ENCODE data around the gene ABCF2.

The ABCF2 gene

GRCh38 chr7:151260883-151261282 is 33.9 kb upstream of the ABCF2 start:
- TF ChIP-seq CTCF (conservative IDR thresholded peaks at IDR 0.05; ENCODE audit: low read depth, low read length), result no peak
- Histone ChIP-seq H3K27me3 (ENCODE audit: insufficient read depth, low read depth) (peaks cover 68% of the 10 kb centered on the region), H3K36me3 (ENCODE audit: insufficient read depth) (no peaks in the 10 kb centered on the region)

GRCh38 chr7:151260471-151260870 is 33.5 kb upstream of the ABCF2 start:
- H4K20me1 ChIP-seq (ENCODE audit: insufficient read depth), result no peaks in the 10 kb centered on the region
- no peak overlapping the region for H3K4me2 ChIP-seq
- no peak overlapping the region for H3K27ac ChIP-seq
- H3K79me2 ChIP-seq (ENCODE audit: insufficient read depth, low read depth), result no peaks in the 10 kb centered on the region
- no peak for TF ChIP-seq CTCF (conservative IDR thresholded peaks at IDR 0.05; ENCODE audit: low read depth, low read length)
- H3K9ac ChIP-seq, result no peak overlapping the region
- no peaks in the 10 kb centered on the region for H3K4me1 ChIP-seq (ENCODE audit: low read depth, poor library complexity, severe bottlenecking)
- no peaks in the 10 kb centered on the region for H3K36me3 ChIP-seq (ENCODE audit: insufficient read depth)
- no peak overlapping the region for H2AFZ ChIP-seq (ENCODE audit: low read depth)
- H3K27me3 ChIP-seq (ENCODE audit: insufficient read depth, low read depth), result peaks cover 72% of the 10 kb centered on the region
- no peak overlapping the region for H3K4me3 ChIP-seq (IDR thresholded peaks at IDR 0.05; ENCODE audit: insufficient read depth, low read depth, low read length)

More at GRCh38 chr7:151260883-151261282, 33.9 kb upstream of the ABCF2 start:
- H3K79me2 ChIP-seq (ENCODE audit: insufficient read depth, low read depth), result no peaks in the 10 kb centered on the region
- H3K27ac ChIP-seq, result no peak overlapping the region
- H3K9ac ChIP-seq, result no peak overlapping the region
- H4K20me1 ChIP-seq (ENCODE audit: insufficient read depth), result no peaks in the 10 kb centered on the region
- no peaks in the 10 kb centered on the region for H3K4me1 ChIP-seq (ENCODE audit: low read depth, poor library complexity, severe bottlenecking)
- no peak overlapping the region for H3K4me2 ChIP-seq
- no peak overlapping the region for H3K4me3 ChIP-seq (IDR thresholded peaks at IDR 0.05; ENCODE audit: insufficient read depth, low read depth, low read length)
- no peak overlapping the region for H2AFZ ChIP-seq (ENCODE audit: low read depth)

- Histone ChIP-seq H4K20me1 (ENCODE audit: insufficient read depth) (no peaks in the 10 kb centered on the region), H3K4me1 (ENCODE audit: low read depth, poor library complexity, severe bottlenecking) (no peaks in the 10 kb centered on the region), H3K79me2 (ENCODE audit: insufficient read depth, low read depth) (no peaks in the 10 kb centered on the region), H3K27ac (no peak overlapping the region), H3K4me2 (no peak overlapping the region), H3K9ac (no peak overlapping the region), H3K36me3 (ENCODE audit: insufficient read depth) (no peaks in the 10 kb centered on the region), H2AFZ (ENCODE audit: low read depth) (no peak overlapping the region), H3K27me3 (ENCODE audit: insufficient read depth, low read depth) (peaks cover 96% of the 10 kb centered on the region), H3K4me3 (IDR thresholded peaks at IDR 0.05; ENCODE audit: insufficient read depth, low read depth, low read length) (no peak overlapping the region)
- no peak for TF ChIP-seq CTCF (conservative IDR thresholded peaks at IDR 0.05; ENCODE audit: low read depth, low read length)
Observed at GRCh38 chr7:151257990-151258389, 31.0 kb upstream of the ABCF2 start.

GRCh38 chr7:151256410-151257045 is 29.5 kb upstream of the ABCF2 start:
- H3K27me3 ChIP-seq (ENCODE audit: insufficient read depth, low read depth), result peaks cover 97% of the 10 kb centered on the region
- no peaks in the 10 kb centered on the region for H3K79me2 ChIP-seq (ENCODE audit: insufficient read depth, low read depth)

More at GRCh38 chr7:151256410-151257045, 29.5 kb upstream of the ABCF2 start:
- Histone ChIP-seq H3K9ac (no peak overlapping the region), H2AFZ (ENCODE audit: low read depth) (no peak overlapping the region), H3K4me3 (IDR thresholded peaks at IDR 0.05; ENCODE audit: insufficient read depth, low read depth, low read length) (no peak overlapping the region), H3K36me3 (ENCODE audit: insufficient read depth) (no peaks in the 10 kb centered on the region), H3K4me1 (ENCODE audit: low read depth, poor library complexity, severe bottlenecking) (no peaks in the 10 kb centered on the region), H3K27ac (no peak overlapping the region), H4K20me1 (ENCODE audit: insufficient read depth) (no peaks in the 10 kb centered on the region), H3K4me2 (no peak overlapping the region)
- TF ChIP-seq CTCF (conservative IDR thresholded peaks at IDR 0.05; ENCODE audit: low read depth, low read length), result no peak
